C1 segment of cervical spinal cord (tissue), 14 donors: ENCODE data around the gene LOXHD1.

Experiments used
- DNase-seq, 14 donors: peaks; one replicate each; lab custom pipeline; 2025; lab: John Stamatoyannopoulos, UW

Gene LOXHD1

DNA sequence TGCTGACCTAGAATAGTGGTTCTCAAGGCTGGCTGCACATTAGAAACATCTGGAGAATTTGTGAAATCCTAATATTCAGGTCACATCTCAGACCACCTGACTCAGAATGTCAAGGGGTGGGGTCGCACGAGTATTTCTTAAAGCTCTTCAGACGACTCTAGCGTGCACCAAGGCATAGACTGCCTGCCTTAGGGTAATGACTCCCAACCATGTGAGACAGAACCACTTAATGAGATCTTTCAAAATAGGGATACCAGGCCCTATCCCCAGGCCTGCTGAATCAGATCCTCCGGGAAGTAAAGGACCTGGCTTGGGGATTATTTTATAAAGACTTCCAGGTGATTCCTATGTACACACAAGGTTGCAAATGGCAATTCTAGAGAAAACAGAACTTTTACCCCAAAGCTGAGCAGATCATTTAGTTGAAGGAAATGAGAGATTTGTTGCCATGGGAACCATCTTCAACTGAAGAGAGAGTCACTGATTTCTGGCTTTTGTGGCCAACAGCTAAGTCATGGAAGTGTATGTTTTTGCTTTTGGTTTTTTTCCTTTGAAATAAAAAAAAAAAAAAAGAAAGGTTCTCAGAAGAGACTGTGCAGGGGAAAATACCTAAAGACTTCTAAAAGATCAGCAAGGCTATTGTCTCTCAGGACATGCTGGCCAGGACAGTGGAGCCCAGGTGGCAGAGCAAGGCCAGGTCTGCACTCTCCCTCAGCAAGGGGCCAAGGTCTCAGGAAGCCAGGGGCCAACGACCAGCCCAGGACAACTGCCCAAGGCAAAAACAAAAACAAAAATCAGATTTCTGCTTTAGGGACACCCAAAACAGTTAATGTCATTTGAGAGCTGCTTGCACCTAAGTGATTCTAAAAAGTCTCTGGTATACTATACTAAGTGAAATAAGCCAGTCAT lies 15.3 kb upstream of the LOXHD1 start:
- no peak for DNase-seq

DNA sequence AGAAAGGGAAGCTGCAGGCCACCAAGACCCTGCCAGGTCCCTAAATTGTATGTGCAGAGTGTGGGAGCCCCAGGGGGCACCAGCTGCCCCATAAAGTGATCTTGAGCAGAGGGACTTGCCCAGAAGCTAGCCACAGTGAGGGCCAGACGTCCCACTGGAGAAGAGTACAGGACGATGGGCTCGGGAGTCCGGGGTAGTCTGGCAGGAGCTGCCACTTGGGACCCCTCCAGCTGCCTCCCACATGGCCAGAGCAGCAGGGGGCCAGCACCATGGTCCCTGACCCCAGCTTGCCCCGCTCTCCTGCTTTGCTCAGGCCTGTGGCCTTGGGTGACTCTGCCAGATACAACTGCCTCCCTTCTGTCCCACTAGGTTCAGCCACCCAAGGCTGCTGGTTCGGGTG lies 11.7 kb upstream of the LOXHD1 start:
- DNase-seq: no peak

DNA sequence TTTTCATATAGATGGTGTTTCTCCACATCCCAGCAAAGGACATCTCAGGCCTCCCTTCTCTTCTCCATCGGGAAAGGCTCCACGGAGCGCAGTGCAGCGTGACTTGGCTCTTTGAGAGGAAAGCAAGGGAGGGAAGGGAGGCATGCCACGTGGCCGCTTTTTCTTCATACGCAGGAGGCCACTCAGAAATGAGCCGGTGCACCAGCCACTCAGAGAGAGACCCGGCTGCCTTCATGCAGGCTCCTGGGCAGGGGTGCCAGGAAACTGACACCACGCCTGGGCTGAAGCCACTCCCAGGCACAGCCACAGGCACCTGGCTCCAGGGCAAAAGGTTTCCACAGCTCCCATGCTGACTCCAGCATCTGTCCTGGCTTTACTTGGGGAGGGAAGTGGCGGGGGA lies 11.1 kb upstream of the LOXHD1 start:
- DNase-seq: peak in 1 of 14 donors; percentile 42

DNA sequence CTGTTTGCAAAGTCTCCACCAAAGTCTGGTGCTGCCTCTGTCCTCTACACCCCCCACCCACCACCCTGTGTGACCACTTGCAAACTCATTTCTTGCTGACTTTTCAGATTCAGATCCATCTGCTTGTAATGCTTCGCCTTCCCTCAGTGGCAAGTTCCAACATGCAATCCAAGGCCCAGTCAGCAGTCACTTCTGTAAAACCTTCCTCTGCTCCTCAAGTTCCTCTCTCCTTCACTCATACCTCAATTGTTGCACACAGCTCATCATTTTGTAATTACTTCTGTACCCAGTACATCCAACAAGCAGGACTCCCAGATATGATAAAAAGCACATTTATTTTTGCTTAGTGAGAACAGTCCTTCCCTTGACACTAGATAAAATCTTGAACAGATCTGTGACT lies 6.5 kb upstream of the LOXHD1 start:
- no peak for DNase-seq

DNA sequence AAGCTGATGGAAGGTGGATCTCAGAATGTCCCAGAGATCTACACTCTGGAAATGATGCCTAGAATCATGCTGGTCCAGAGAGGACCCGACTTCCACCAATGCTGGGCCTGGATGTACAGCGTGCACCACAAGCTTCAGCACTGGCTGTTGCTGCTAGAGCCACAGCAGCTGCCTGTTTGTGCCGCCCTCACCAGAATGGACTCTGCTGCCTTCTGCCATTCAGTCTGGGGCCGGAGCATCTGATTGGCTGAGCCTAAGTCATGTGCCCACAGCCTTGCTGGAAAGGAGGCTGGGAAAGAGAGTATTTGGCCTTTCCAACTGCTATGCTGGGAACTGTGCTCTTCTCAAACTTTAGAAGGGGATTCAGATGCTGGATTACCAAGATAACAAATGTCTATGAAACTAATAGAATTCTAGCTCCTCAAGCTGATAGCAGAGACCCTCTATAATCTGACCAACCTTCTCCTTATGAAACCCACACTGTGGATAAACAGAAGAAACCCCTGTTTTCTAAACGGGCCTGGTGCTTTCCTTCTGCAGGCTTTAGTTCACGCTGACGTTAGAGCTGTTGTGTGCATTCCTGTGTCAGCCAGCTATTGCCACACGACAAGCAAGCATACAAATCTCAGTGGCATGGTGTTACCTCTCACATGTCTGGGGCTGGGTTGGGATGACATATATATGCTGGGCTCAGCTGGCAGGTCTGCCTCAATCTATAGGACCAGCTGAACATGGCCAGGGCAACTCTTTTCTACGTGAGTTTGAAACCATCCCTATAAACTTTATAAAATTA lies 4.1 kb upstream of the LOXHD1 start:
- DNase-seq: peak in 13 of 14 donors; percentile 3 to 80 (median 71)

DNA sequence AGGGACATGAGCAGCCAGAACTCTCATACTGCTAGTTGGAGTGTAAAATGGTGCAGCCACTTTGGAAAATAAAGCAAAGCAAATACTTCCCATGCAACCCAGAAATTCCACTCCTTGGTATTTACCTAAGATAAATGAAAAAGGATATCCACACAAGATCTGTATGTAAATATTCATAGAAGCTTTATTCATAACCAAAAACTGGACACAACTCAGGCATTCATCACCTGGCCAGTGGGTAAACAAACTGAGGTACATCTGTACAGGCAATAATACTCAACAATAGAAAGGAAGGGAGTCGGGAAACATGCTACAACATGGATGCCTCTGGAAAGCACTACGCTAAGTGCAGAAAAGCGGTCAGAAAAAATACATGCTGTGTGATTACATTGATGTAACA lies 2.5 kb upstream of the LOXHD1 start:
- DNase-seq: no peak

DNA sequence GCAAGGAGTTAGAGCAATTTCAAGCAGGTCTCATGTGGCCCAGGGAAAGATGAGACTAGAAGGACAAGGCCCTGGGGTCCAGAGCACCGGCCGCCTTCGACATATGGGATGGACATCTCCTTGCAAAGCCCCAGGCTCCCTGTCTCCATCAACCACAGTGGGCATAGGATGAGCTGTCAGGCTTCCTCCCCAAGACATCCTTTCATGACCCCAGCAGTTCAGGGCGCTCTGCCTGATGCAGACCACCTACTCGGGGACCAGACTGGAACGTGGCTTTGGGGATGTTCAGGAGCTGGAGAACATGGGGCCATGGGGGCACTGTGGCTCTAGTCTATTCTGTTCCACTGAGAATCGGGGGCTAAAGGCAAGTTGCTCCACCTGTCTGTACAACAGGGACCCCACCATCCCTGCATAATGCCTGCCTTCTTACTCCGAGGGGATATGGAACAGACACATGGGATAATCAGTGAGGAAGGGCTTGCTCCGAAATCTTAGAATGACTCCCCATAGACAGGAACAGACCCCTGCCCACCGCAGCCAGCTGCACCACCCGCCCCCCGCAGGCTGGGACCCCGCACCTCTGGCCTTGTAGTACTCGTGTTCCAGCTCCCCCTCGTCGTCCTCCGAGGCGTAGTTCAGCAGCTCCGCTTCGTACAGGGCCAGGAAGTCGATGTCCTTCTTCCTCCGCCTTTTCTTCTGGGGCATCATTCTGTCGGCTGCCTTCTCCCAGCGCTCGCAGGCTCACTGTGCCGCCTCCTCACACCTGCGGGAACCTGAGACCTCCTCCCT lies 500 bp downstream of the LOXHD1 start:
- DNase-seq: no peak

DNA sequence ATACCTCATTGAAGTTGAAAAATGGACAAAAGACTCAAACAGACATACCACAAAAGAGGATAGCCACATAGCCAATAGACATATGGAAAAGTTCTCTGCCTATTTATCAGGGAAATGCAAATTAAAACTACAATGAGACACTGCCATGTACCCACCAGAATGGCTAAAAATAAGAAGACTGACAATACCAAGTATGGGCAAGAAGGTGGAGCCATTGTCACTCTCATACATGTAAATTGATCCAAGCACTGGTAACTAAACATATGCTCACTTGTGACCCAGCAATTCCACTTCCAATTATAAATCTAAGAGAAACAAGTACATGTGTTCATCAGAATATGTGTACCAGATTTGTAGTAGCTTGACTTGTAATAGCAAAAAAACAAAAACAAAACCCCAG lies 4.6 kb downstream of the LOXHD1 start:
- no peak for DNase-seq

DNA sequence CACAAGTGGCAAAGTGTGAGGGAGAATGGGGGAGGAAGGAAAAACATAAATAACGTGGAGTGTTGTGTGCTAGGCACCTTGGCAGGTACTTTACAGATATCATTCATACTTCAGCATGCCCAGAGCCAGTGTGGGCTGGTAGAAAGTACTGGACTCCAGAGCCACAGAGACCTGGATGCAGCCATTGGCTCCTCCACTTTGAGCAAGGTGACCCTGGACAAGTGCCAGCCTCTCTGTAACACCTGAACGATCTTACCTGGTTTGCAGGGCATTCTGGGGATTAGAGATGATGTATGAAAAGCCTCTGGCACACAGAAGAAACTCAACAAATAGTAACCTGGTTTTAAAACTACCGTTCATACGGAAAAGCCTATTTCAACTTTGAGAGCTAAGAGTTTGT lies 6.3 kb downstream of the LOXHD1 start:
- no peak for DNase-seq

DNA sequence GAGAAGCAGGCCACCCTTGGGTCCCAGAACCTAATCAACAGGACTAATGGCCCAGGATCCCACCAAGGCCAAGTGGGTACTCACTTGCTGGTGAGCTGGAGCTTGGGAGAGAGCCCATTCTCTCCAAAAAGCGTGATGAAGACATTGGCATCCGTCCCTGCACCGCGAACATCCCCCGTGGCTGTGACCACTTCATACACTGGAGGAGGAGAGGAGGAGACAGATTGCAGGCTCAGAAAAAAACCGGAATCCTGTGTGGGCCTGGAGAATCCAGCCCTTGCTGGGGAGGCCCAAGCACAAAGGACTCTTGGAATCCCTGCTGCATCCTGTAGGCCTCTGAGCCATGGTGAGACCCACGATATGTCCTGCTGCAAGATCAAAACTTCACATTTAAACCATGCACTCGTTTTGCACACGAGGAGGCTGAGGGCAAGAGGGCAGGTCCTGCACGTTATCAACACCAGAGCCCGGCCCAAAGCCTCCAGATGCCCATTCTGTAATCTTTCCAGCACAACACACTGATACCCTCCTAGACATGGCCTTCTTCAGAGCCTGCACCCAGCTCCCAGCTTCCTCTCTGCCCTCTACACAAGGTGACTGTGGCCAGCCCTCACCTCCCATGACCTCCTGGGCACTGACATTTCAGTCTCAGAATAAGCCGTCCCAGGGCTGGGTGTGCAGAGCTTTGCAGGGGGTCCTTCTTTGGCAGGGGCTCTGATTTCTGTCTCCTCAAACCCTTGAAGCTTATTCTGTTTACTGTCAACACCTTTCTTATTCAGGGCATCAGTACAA lies 7.8 kb downstream of the LOXHD1 start:
- DNase-seq: no peak

DNA sequence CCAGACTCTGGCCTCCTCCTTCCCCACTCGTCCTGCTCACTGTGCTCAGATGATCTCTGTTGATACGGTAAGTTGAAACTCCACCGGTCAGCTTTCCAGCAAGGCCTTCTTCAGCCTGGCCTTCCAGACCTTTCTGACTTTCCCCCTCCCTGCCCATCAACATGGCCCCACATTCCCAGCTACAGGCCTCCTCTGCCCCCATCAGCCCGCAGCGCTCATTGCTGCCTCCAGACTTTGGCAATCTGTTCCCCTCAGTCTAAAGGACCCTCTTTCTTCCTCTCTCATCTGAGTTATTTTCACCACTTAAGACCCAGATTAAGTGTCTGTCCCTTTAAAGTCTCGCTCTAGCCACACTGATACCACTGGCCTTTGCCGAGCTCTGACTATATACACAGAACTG lies 10.6 kb downstream of the LOXHD1 start:
- no peak for DNase-seq

DNA sequence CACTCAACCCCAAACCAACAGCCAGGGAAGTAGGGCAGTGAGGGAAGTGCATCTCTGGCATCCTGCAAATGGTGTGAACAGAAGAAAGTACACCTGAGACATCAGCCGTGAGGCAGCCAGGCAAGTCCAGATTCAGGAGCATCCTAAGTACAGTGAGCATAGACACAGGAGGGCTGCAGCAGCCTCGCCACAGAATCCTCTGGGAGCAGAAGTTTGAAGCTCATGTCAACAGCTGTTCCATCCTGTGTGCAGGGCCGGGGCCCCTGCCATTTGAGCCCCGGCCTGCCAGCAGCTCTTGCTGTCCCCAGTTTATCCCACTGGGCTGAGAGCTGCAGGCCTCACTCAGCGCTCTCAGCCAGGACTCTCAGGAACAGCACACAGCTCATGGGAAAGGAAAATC lies 14.5 kb downstream of the LOXHD1 start:
- DNase-seq: no peak

DNA sequence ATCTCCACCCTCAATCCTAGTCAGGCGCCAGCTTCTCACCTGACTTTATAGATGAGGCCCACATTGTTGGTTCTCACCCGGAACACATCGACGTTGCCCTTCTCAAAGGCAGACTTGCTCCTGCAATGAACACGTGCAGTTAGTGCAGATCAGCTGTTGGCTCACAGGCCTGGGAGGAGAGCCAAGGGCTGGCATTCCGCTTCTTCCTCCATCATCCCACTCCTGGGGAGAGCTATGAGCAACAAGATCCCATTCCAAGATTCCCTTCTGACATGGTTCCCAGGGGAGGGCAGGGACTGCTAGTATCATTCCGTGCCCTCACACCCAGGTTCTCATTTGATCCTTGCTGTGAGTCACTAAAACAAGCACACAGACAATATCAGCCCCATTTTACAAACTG lies 15.1 kb downstream of the LOXHD1 start:
- no peak for DNase-seq

DNA sequence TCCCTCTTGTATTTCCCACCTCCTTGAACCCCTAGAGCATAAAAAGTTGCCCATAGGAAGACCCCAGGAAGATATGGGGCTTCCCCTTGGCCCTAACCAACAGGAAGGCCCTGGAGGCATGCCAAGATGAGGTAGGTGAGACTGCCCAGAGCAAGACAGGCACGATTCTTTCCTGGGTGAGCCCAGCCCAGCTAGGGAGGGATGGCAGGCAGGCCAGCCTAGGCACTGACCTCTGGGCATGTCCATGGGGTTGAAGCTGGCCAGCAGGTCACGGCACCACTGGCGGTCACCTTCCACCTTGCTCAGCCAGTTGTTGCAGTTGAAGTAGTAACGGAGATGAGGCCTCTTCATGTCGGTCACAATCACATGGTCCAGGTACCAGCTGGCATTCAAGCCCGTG lies 17.6 kb downstream of the LOXHD1 start:
- no peak for DNase-seq

DNA sequence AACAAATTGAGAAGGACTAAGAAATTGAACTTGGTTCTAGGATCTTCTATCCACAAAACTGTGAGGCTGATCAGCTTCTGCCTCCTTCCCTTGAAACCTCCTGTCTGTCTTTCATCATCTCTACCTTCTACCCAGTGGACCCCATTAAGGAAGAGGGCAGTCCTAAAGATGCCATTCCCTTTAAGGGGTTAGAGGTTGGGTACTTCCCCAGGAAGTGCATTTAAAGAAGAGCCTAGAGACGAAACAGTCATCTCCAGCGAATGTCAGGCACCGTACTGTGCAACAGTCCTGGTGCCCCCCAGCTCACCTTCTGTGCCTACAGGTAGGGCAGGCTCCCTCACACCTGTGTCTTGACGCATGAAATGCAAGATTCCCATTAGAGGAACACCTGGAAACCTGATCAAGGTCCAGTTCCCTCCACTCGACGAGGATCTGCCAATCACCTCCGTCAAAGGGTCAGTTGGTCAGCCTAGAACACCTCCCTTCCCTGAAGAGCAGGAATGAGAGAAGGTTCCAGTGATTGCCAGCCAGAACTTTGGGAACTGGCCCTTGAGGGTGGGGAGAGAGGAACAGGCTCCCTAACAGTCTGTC lies 20.9 kb downstream of the LOXHD1 start:
- DNase-seq: no peak

DNA sequence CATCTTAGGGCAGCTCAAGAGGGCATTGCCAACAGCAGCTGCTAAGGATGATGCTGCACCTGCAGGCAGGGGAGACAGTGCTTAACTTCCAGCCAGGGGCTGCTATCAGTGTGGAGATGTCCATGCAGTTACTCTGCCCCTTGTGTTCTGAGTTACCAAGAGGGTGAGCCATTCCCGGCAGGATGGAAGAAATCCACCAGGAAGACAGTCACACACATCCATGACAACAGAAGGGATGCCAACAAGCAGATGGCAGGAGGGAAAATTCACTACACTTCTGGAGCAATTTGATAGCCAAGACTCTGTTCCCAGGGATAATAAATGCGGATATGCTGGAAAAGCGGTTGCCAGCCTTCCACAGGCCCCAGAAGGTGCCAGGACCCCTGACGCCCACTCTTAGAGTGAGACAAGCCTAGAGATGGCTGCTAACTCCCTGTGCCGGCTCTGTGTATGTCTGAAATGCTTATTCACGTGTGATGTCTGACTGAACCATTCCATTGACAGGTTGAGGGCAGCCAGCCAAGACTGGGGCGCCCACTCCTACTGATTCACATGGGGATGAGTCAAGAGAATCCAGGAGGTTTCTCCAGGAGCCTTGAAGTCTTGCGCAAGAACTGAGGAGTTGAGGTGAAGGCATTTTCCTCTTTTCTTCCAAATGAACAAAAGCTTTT lies 24.5 kb downstream of the LOXHD1 start:
- DNase-seq: peak in 1 of 14 donors; percentile 21

DNA sequence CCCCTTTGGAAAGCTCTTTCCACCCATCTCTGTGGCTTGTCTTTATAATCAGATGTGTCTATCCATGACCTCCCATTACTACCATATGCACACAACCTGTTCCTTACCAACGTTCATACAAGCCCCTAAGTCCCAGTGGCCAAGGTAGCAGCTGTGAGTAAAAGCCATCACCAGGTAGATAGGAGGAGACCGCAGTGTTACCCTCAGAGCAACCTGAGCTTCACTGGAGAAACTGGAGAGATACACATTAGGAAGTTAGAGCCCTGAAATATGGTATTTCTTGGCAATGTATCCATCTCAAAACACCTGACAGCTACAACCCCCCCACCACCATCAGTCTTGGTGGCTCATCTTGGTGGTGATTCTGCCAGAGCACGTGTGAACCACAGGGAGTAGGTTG lies 26.0 kb downstream of the LOXHD1 start:
- no peak for DNase-seq

DNA sequence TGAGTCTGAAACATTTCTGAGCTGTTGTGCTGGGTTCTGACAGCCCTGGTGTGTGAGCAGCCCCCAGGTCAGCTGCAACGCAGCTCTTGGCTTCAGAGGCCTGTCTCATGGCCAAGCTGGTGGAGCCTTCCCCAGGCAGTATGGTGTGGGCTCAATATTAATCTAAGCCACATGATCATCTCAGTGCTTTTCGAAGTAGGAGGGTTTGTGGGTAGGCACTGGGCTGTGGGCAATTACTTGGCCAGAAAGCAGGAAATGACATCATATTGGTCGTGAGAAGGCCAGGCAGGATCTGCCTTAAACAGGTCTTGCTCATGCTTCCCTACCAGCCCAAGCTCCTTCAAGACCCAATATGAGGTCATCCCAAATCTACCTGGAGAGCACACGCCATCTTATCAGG lies 26.9 kb downstream of the LOXHD1 start:
- DNase-seq: no peak

DNA sequence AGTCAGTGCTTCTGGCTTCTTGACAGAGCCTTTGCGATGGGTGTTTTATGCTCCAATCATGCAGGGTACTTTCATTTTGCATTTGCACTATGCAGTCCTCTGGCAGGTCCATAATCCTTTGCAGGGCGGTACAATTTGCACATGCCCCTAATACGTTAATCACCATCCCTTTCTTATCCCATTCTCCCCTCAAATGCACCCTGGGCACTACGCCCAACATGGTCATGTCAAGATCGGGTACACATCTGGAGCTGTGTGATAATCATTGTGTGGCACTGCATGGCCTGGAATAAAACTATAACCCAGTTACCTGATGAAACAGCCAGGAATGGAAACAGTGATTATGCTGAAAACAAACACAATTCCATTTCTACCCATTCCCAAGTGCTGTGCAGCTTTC lies 27.7 kb downstream of the LOXHD1 start:
- DNase-seq: no peak

DNA sequence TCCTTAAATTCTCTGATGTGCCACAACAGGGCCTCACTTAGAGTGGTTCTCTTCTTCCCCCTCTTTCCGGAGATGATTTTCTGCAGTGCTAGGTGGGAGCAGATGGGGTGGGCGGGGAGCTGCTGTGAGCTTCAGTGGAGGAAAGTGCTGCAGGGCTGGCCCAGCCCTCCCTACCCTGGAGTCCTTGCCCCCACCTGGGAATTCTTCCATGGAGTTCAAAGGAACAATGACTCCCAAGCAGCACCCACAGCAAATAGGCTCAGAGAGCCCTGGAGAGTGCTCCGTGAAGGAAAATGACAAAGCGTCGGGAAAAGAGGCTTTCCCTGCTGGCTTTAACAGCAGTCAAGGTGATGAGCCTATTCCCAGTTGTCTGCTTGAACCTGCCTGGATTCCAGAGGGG lies 28.8 kb downstream of the LOXHD1 start:
- DNase-seq: no peak
